ENCODE measurements around the gene NCAPD2.
A peak's percentile ranks its signal among the peaks of the same experiment; 100 is the strongest.
"Not testable (repeated sequence)": the region's sequence is repeated elsewhere in the genome, so short reads cannot be mapped to it uniquely, and the experiment has no call there.

NCAPD2 gene

DNA sequence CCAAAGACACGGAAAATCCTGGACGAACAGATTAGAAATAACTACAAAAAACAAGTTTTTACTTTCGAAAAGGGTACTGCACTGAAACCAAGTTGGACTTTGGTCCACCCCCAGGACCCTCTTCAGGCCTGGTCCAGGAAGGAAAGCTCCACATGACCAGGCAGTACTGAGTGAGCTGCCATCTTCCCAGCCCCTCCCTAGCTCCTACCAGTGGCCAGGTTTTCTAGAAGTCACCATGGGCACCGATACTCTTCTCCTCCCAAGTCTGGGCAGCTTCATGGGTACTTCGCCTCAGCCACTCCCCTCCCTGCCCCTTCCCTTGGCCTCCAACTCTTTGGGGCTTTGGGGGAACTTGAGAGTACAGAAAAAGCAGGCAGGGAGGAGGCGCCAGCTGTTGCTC, 30.0 kb upstream of the NCAPD2 start:
- no peak overlapping the region for H3K4me3 ChIP-seq (ENCODE audit: low read depth, low read length)
- no peak for TF ChIP-seq POLR2A (IDR thresholded peaks at IDR 0.05; ENCODE audit: extremely low read depth, insufficient read length)
- no peak for TF ChIP-seq MYC (IDR thresholded peaks at IDR 0.05; ENCODE audit: low read depth, low read length)
- TF ChIP-seq, protein P1, sequence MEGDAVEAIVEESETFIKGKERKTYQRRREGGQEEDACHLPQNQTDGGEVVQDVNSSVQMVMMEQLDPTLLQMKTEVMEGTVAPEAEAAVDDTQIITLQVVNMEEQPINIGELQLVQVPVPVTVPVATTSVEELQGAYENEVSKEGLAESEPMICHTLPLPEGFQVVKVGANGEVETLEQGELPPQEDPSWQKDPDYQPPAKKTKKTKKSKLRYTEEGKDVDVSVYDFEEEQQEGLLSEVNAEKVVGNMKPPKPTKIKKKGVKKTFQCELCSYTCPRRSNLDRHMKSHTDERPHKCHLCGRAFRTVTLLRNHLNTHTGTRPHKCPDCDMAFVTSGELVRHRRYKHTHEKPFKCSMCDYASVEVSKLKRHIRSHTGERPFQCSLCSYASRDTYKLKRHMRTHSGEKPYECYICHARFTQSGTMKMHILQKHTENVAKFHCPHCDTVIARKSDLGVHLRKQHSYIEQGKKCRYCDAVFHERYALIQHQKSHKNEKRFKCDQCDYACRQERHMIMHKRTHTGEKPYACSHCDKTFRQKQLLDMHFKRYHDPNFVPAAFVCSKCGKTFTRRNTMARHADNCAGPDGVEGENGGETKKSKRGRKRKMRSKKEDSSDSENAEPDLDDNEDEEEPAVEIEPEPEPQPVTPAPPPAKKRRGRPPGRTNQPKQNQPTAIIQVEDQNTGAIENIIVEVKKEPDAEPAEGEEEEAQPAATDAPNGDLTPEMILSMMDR (IDR thresholded peaks at IDR 0.05; ENCODE audit: low read depth, low read length), result no peak
- TF ChIP-seq, protein P2, sequence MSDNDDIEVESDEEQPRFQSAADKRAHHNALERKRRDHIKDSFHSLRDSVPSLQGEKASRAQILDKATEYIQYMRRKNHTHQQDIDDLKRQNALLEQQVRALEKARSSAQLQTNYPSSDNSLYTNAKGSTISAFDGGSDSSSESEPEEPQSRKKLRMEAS (IDR thresholded peaks at IDR 0.05; ENCODE audit: low read depth, low read length), result no peak

DNA sequence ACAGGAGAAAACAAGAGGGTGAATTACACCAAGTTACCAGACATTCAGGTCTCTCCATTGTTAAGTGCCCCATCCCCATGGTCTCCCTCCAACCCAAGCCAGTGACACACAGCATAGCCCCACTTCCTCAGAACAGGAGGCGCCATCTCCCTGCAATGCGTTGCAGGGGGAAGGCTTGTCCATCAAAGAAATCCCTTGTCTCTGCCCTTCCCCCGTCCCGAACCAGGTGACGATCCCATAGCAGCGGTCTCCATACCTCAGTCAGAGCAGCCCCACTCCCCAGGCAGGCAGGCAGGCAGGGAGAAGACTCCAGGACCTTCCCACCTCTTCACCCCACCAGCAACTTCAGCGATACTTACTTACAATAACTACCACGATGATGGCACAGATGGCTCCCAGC, 29.4 kb upstream of the NCAPD2 start:
- H3K4me3 ChIP-seq (ENCODE audit: low read depth, low read length), result no peak overlapping the region
- DNase-seq (ENCODE audit: low read depth), result no peak
- TF ChIP-seq, protein P2 (IDR thresholded peaks at IDR 0.05; ENCODE audit: low read depth, low read length), result no peak
- TF ChIP-seq, protein P1 (IDR thresholded peaks at IDR 0.05; ENCODE audit: low read depth, low read length), result no peak
- TF ChIP-seq MYC (IDR thresholded peaks at IDR 0.05; ENCODE audit: low read depth, low read length), result no peak
- no peak for TF ChIP-seq POLR2A (IDR thresholded peaks at IDR 0.05; ENCODE audit: extremely low read depth, insufficient read length)

More for the DNA sequence above, 30.0 kb upstream of the NCAPD2 start:
- no peak for DNase-seq (ENCODE audit: low read depth)

DNA sequence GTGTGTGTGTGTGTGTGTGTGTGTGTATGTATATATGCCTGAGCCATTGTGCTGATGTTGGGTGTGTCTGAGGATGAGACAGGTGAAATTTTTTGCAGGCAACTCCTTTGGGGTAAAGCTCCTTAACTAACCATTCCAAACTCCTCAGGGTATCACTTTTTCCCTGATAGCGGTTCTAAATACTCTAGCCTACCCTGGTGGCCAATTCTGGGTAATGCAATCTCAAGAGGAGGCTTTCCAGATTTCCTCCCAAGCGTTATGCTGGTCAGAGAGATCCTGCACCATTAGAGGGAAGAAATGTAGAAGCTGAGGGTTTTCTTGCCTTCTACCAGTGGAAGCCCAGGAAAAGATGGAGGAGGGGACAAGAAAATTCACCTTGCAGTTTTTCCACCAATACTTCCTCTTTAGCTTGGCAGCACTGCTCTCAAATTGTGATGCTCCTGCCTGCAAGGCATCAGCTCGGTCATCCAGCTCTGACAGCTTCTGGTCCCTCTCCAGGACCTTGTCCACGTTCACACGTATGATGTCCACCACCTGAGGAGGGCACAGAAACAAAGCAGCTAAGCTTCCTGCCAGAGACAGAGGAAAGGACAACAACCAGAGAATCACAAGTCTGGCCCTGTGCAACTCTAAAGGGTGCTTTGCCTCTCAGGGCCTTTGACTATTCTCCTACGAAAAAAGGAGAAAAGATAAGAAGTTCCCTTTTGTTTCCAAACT, 28.3 kb upstream of the NCAPD2 start:
- no peak overlapping the region for H3K4me3 ChIP-seq (ENCODE audit: low read depth, low read length)
- TF ChIP-seq, protein P2 (IDR thresholded peaks at IDR 0.05; ENCODE audit: low read depth, low read length), result 0 out of 2 replicates have a peak, but pooled peaks have one; percentile 16
- no peak for TF ChIP-seq POLR2A (IDR thresholded peaks at IDR 0.05; ENCODE audit: extremely low read depth, insufficient read length)
- TF ChIP-seq, protein P1 (IDR thresholded peaks at IDR 0.05; ENCODE audit: low read depth, low read length), result peak; percentile 86
- TF ChIP-seq MYC (IDR thresholded peaks at IDR 0.05; ENCODE audit: low read depth, low read length), result no peak
- DNase-seq (ENCODE audit: low read depth), result peak; percentile 72

DNA sequence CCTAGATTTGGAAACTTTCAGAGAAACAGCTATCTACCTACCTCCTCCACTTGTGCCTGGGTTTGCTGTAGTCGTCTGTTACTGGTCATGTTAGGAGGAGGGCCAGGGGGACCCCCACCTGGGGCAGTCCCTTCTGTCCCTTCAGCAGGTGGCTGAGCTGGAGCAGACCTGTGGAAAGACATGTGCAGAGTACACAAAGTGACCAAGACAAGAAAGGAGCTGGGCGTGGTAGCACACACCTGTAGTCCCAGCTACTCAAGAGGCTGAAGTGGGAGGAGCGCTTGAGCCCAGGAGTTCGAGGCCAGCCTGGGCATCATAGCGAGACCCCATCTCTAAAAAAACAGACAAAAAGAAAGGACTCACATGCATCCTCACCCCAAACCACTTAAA, 27.7 kb upstream of the NCAPD2 start:
- TF ChIP-seq MYC (IDR thresholded peaks at IDR 0.05; ENCODE audit: low read depth, low read length) (no peak), POLR2A (IDR thresholded peaks at IDR 0.05; ENCODE audit: extremely low read depth, insufficient read length) (no peak)
- TF ChIP-seq, protein P2 (IDR thresholded peaks at IDR 0.05; ENCODE audit: low read depth, low read length), result no peak
- TF ChIP-seq, protein P1 (IDR thresholded peaks at IDR 0.05; ENCODE audit: low read depth, low read length), result no peak
- DNase-seq (ENCODE audit: low read depth), result no peak
- H3K4me3 ChIP-seq (ENCODE audit: low read depth, low read length), result no peak overlapping the region

DNA sequence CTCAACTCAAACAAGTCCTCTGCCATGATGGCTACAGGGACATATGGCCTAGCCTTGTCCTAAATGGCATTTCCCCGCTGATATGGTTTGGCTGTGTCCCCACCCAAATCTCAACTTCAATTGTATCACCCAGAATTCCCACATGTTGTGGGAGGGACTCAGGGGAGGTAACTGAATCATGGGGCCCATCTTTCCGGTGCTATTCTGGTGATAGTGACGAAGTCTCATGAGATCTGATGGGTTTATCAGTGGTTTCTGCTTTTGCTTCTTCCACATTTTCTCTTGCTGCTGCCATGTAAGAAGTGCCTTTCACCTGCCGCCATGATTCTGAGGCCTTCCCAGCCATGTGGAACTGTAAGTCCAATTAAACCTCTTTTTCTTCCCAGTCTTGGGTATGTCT, 27.2 kb upstream of the NCAPD2 start:
- H3K4me3 ChIP-seq (ENCODE audit: low read depth, low read length); DNase-seq (ENCODE audit: low read depth): not testable (repeated sequence)

DNA sequence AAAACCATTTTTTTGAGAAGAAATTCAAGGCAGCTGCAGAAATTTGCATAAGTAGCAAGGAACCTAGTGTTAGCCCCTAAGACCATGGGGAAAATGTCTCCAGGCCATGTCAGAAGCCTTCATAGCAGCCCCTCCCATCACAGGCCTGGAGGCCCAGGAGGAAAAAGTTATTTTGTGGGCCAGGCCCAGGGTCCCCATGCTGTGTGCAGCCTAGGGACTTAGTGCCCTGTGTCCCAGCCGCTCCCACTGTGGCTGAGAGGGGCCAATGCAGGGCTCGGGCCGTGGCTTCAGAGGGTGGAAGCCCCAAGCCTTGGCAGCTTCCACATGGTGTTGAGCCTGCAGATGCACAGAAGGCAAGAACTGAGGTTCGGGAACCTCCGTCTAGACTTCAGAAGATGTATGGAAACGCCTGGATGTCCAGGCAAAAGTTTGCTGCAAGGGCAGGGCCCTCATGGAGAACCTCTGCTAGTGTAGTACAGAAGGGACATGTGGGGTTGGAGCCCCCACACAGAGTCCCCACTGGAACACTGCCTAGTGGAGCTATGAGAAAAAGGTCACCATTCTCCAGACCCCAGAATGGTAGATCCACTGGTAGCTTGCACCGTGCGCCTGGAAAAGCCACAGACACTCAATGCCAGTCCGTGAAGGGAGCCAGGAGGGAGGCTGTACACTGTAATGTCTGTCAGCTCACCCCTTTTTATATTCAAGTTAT, 26.2 kb upstream of the NCAPD2 start:
- not testable (repeated sequence) for DNase-seq (ENCODE audit: low read depth); H3K4me3 ChIP-seq (ENCODE audit: low read depth, low read length)

DNA sequence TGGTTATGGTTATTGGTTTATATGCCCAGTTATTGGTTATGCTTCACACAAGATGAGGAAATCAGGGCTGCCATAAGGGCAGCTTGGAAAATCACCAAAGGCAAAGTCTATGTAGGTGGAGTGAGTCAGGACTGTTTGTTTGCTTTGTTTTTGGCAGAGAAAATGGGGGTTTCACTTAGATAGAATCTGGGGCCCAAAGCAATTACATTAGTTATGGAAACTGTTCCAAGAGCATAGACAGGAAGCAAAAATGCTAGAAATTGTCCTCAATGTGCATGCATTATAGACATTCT, 25.7 kb upstream of the NCAPD2 start:
- TF ChIP-seq MYC (IDR thresholded peaks at IDR 0.05; ENCODE audit: low read depth, low read length), result no peak
- no peak for DNase-seq (ENCODE audit: low read depth)
- H3K4me3 ChIP-seq (ENCODE audit: low read depth, low read length), result peak overlapping the region; percentile 84
